ENCODE data around the gene ARID1B. TPM values are rescaled to one million over a fixed set of nuclear protein-coding genes. Genes with fewer than 3 reads are reported as not detected.

ARID1B gene
- total RNA-seq, 1 donor from 2014 or later, result 62.1 TPM

- Mint-ChIP-seq H3K4me1 (peaks cover 35% of the 10 kb centered on the region), H3K27ac (no peak overlapping the region), H3K36me3 (peaks cover 14% of the 10 kb centered on the region), H3K27me3 (ENCODE audit: insufficient read depth, low read depth) (no peaks in the 10 kb centered on the region), H3K9me3 (no peaks in the 10 kb centered on the region), H3K4me3 (no peak overlapping the region)
- no peak for TF ChIP-seq EZH2phosphoT487 (IDR thresholded peaks at IDR 0.05)
- no peak for TF ChIP-seq CTCF (IDR thresholded peaks at IDR 0.05)
- no peak for TF ChIP-seq EZH2 (IDR thresholded peaks at IDR 0.05)
- no peak overlapping the region for H3K4me2 ChIP-seq
- peaks cover 76% of the 10 kb centered on the region for H4K20me1 ChIP-seq (ENCODE audit: low read depth)
- no peak overlapping the region for H3K27ac ChIP-seq
- peaks cover 36% of the 10 kb centered on the region for H3F3A ChIP-seq (ENCODE audit: low read depth)
- no peak for DNase-seq (ENCODE audit: low spot score)
- no peaks in the 10 kb centered on the region for H3K36me3 ChIP-seq
- peaks cover 33% of the 10 kb centered on the region for H3K4me1 ChIP-seq
- no peaks in the 10 kb centered on the region for H3K9me3 ChIP-seq (ENCODE audit: low read depth)
- H3K4me3 ChIP-seq, result no peak overlapping the region
- no peaks in the 10 kb centered on the region for H3K27me3 ChIP-seq
- no peak overlapping the region for H3K9ac ChIP-seq
- peaks cover 93% of the 10 kb centered on the region for H3K79me2 ChIP-seq (ENCODE audit: low read depth)
- H2AFZ ChIP-seq (replicated peaks), result no peak overlapping the region
Measured at GRCh38 chr6:156928972-156929371, 151.8 kb downstream of the ARID1B start.

GRCh38 chr6:156931283-156931682 is 154.1 kb downstream of the ARID1B start:
- no peak for DNase-seq (ENCODE audit: low spot score)
- H3K27me3 ChIP-seq, result no peaks in the 10 kb centered on the region
- H3K79me2 ChIP-seq (ENCODE audit: low read depth), result peaks cover 93% of the 10 kb centered on the region
- H3K9me3 ChIP-seq (ENCODE audit: low read depth), result no peaks in the 10 kb centered on the region
- no peak overlapping the region for H3K4me3 ChIP-seq
- no peak overlapping the region for H2AFZ ChIP-seq (replicated peaks)
- Mint-ChIP-seq H3K27me3 (ENCODE audit: insufficient read depth, low read depth) (no peaks in the 10 kb centered on the region), H3K4me1 (peaks cover 28% of the 10 kb centered on the region), H3K27ac (no peak overlapping the region), H3K36me3 (peaks cover 19% of the 10 kb centered on the region), H3K4me3 (no peak overlapping the region), H3K9me3 (no peaks in the 10 kb centered on the region)
- no peak for TF ChIP-seq EZH2phosphoT487 (IDR thresholded peaks at IDR 0.05)
- no peak for TF ChIP-seq CTCF (IDR thresholded peaks at IDR 0.05)
- TF ChIP-seq EZH2 (IDR thresholded peaks at IDR 0.05), result no peak
- peaks cover 25% of the 10 kb centered on the region for H3K4me1 ChIP-seq
- H3F3A ChIP-seq (ENCODE audit: low read depth), result peaks cover 38% of the 10 kb centered on the region
- no peak overlapping the region for H3K4me2 ChIP-seq
- no peak overlapping the region for H3K27ac ChIP-seq
- H3K36me3 ChIP-seq, result no peaks in the 10 kb centered on the region
- H4K20me1 ChIP-seq (ENCODE audit: low read depth), result peaks cover 70% of the 10 kb centered on the region
- no peak overlapping the region for H3K9ac ChIP-seq

- Mint-ChIP-seq H3K9me3 (no peaks in the 10 kb centered on the region), H3K27me3 (ENCODE audit: insufficient read depth, low read depth) (no peaks in the 10 kb centered on the region), H3K4me1 (peaks cover 28% of the 10 kb centered on the region), H3K36me3 (peaks cover 20% of the 10 kb centered on the region), H3K4me3 (peak overlapping the region; percentile 48), H3K27ac (peak overlapping the region; percentile 78)
- no peak overlapping the region for H3K9ac ChIP-seq
- H3K36me3 ChIP-seq, result no peaks in the 10 kb centered on the region
- peak; percentile 86 for DNase-seq (ENCODE audit: low spot score)
- peaks cover 93% of the 10 kb centered on the region for H3K79me2 ChIP-seq (ENCODE audit: low read depth)
- H2AFZ ChIP-seq (replicated peaks), result no peak overlapping the region
- peaks cover 73% of the 10 kb centered on the region for H4K20me1 ChIP-seq (ENCODE audit: low read depth)
- peaks cover 38% of the 10 kb centered on the region for H3F3A ChIP-seq (ENCODE audit: low read depth)
- peak overlapping the region; percentile 25 for H3K4me3 ChIP-seq
- H3K4me1 ChIP-seq, result peaks cover 25% of the 10 kb centered on the region
- H3K27me3 ChIP-seq, result no peaks in the 10 kb centered on the region
- H3K4me2 ChIP-seq, result peak overlapping the region; percentile 71
- H3K27ac ChIP-seq, result no peak overlapping the region
- no peak for TF ChIP-seq EZH2 (IDR thresholded peaks at IDR 0.05)
- peak; percentile 70 for TF ChIP-seq EZH2phosphoT487 (IDR thresholded peaks at IDR 0.05)
- TF ChIP-seq CTCF (IDR thresholded peaks at IDR 0.05), result peak; percentile 46
- H3K9me3 ChIP-seq (ENCODE audit: low read depth), result no peaks in the 10 kb centered on the region
Measured at GRCh38 chr6:156933201-156934068, 156.3 kb downstream of the ARID1B start.

Measured in neural progenitor cell (in vitro differentiated cells).